ENCODE results near the gene NAA35. TPM values are rescaled to one million over a fixed set of nuclear protein-coding genes. Genes with fewer than 3 reads are reported as not detected.

Gene NAA35
- total RNA-seq, 1 experiment from 2014 or later: 30.9 TPM

DNA sequence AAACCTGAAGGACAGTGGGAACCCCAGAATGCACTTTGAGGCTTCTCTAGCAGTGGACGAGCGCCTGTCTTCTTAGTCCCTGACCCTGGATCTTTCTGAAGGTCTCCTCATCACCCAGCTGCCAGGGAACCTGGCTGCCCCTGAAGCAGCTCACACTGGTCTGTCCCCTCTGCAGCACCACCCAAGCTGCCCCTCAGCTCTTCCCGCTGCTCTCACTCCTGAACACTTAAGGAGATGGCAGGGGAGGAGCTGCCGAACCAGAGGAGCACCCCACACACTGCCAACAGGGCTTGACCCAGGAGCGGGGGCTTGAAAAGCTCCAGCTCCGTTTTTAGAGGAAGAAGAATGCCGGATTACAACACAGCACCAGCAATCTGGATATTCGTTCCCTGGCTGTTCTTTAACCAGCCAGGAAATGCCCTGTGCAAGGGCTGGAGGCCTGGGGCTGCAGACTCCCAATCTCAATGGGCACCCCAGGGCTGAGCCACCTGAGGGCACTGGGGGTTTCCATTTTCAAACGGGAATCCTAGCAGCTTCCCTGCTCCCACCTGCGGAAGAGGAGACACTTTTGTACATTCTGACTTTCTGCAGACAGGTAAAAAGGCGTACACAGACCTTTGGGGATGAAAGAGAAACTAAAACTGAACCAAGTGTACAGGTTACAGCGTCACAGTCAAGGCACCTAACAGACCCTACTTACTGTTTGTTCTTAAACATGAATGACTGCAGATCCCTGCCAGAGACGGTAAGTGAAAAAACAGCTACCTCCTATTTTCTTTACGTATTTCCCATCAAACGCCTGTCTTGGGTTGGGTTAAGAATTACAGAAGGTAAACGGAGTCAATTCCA, 122.1 kb downstream of the NAA35 start:
- DNase-seq (ENCODE audit: low read depth): no peak

- DNase-seq (ENCODE audit: low read depth): no peak
Observed at GRCh38 chr9:86064220-86064619, 123.3 kb downstream of the NAA35 start.

DNA sequence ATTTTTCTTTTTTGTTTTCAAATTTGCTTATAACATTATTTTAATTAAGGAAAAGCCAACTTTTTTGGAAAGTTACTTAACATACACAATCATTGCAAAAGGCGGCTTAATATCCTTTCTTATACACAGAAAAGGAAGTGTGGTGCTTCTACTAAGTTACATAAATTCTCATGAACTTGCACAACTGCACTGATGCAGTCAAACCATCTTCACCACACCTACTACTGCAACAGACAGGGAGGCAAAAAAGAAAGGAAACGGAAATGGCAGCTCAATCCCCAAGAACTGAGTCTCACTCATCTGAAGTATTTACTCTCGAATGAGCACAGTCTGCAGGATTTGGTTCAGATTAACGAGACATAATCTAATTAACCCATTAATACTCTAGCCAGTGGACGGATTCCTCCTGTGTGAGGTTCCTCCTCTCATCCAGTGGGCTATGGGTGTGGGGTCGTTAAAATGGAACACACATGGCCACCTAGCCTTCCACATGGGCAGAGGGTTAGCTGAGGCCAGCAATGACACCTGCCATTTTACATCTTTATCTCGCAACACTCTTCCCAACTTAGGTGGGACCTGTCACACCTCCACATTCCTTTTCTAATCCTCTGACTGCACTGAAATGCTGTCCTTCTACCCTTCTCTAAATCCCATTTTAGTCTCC, 128.4 kb downstream of the NAA35 start:
- no peak for DNase-seq (ENCODE audit: low read depth)

Other genes with a start within 250 kb of the NAA35 start
- 17.3 and 19.3 TPM in 2 replicates for gene AGTPBP1, start 199.2 kb upstream of the NAA35 start, total RNA-seq (2014; rRNA removed; shearing (Covaris generic))
- gene GOLM1, start 158.4 kb downstream of the NAA35 start, total RNA-seq (2014; rRNA removed; shearing (Covaris generic)): 52.3 and 66.2 TPM in 2 replicates

All from Daoy (cell line).